Fibroblast of skin of right quadriceps (primary cell): Measurements from ENCODE around the gene MYADM.

Source experiments
- DNase-seq: peaks from one replicate; pipeline ENCODE4 v3.0.0-alpha.2; 2013

Gene MYADM

GRCh38 chr19:53917356-53917755 is 49.7 kb downstream of the MYADM start:
- no peak for DNase-seq
